ENCODE data around the gene LDAH. TPM values are rescaled to one million over a fixed set of nuclear protein-coding genes. Genes with fewer than 3 reads are reported as not detected.

Gene LDAH
- total and polyA plus RNA-seq, 10 of the 15 experiments (the other 5 are each of a cell fraction or from before 2014, with no cell fraction given), result 17.9 to 44.7 (median 30.0) TPM

DNA sequence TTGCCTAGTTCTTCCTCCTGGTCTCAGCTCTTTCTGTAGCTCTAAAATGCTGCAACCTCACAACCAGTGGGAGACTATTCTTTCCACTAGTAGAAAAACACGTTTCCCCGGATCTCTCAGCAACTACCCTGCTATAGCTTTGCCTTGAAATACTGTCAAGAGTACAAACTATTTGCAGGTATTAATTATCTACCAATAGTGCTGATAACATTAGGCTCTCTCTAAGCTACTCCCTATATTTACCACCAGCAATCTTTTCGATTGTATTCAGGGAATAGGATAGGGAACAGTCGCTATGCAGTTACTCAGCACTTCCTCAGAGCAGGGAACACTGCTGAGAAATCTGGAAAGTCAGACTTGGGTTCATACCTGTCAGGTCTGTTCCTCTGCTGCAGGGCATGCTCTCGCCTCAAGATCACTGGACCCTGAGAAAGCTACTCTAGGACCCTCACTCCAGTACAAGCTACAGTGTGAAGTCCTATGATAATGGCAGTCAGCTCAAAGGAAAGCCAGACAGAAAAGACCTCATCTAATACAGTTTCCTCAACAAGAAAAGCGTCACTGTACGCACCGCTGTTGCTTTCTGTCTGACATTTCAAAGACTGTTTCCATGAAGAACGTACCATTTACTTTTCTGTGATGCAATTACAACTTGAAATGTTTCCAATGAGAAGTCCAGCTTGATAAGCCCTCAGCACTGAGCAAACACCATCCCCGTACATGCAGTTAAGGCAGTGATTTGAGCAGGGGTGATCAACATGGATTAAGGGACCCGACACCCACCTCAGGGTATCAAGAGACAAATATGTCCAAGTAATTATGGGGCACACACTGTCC lies 133.3 kb downstream of the LDAH start (continued):
- TF ChIP-seq, protein P1, sequence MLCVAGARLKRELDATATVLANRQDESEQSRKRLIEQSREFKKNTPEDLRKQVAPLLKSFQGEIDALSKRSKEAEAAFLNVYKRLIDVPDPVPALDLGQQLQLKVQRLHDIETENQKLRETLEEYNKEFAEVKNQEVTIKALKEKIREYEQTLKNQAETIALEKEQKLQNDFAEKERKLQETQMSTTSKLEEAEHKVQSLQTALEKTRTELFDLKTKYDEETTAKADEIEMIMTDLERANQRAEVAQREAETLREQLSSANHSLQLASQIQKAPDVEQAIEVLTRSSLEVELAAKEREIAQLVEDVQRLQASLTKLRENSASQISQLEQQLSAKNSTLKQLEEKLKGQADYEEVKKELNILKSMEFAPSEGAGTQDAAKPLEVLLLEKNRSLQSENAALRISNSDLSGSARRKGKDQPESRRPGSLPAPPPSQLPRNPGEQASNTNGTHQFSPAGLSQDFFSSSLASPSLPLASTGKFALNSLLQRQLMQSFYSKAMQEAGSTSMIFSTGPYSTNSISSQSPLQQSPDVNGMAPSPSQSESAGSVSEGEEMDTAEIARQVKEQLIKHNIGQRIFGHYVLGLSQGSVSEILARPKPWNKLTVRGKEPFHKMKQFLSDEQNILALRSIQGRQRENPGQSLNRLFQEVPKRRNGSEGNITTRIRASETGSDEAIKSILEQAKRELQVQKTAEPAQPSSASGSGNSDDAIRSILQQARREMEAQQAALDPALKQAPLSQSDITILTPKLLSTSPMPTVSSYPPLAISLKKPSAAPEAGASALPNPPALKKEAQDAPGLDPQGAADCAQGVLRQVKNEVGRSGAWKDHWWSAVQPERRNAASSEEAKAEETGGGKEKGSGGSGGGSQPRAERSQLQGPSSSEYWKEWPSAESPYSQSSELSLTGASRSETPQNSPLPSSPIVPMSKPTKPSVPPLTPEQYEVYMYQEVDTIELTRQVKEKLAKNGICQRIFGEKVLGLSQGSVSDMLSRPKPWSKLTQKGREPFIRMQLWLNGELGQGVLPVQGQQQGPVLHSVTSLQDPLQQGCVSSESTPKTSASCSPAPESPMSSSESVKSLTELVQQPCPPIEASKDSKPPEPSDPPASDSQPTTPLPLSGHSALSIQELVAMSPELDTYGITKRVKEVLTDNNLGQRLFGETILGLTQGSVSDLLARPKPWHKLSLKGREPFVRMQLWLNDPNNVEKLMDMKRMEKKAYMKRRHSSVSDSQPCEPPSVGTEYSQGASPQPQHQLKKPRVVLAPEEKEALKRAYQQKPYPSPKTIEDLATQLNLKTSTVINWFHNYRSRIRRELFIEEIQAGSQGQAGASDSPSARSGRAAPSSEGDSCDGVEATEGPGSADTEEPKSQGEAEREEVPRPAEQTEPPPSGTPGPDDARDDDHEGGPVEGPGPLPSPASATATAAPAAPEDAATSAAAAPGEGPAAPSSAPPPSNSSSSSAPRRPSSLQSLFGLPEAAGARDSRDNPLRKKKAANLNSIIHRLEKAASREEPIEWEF (IDR thresholded peaks at IDR 0.05; ENCODE audit: insufficient replicate concordance, low read depth, low read length), result no peak
- TF ChIP-seq RUNX3 (IDR thresholded peaks at IDR 0.05; ENCODE audit: low read length) (no peak), MEF2A (IDR thresholded peaks at IDR 0.05; ENCODE audit: insufficient read depth, low read depth, low read length) (no peak), NFIC (IDR thresholded peaks at IDR 0.05; ENCODE audit: low read depth, low read length) (no peak), SUZ12 (IDR thresholded peaks at IDR 0.05; ENCODE audit: unreplicated experiment) (no peak), ZNF207 (IDR thresholded peaks at IDR 0.05; ENCODE audit: borderline replicate concordance) (no peak), HCFC1 (IDR thresholded peaks at IDR 0.05; ENCODE audit: low read length) (no peak), SMARCA5 (IDR thresholded peaks at IDR 0.05) (no peak), IRF3 (IDR thresholded peaks at IDR 0.05) (no peak), SMC3 (IDR thresholded peaks at IDR 0.05; ENCODE audit: borderline replicate concordance, low read length) (no peak), NRF1 (conservative IDR thresholded peaks at IDR 0.05; ENCODE audit: low read depth, low read length) (no peak), CBX3 (IDR thresholded peaks at IDR 0.05; ENCODE audit: borderline replicate concordance, low read depth) (no peak), BMI1 (IDR thresholded peaks at IDR 0.05; ENCODE audit: borderline replicate concordance) (no peak), SMAD1 (IDR thresholded peaks at IDR 0.05; ENCODE audit: low read depth, partially characterized antibody) (no peak)
- TF ChIP-seq, protein P2, sequence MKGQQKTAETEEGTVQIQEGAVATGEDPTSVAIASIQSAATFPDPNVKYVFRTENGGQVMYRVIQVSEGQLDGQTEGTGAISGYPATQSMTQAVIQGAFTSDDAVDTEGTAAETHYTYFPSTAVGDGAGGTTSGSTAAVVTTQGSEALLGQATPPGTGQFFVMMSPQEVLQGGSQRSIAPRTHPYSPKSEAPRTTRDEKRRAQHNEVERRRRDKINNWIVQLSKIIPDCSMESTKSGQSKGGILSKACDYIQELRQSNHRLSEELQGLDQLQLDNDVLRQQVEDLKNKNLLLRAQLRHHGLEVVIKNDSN (IDR thresholded peaks at IDR 0.05; ENCODE audit: borderline replicate concordance, extremely low read length, insufficient read depth, low read depth, low read length), result no peak
- TF ChIP-seq, protein P3, sequence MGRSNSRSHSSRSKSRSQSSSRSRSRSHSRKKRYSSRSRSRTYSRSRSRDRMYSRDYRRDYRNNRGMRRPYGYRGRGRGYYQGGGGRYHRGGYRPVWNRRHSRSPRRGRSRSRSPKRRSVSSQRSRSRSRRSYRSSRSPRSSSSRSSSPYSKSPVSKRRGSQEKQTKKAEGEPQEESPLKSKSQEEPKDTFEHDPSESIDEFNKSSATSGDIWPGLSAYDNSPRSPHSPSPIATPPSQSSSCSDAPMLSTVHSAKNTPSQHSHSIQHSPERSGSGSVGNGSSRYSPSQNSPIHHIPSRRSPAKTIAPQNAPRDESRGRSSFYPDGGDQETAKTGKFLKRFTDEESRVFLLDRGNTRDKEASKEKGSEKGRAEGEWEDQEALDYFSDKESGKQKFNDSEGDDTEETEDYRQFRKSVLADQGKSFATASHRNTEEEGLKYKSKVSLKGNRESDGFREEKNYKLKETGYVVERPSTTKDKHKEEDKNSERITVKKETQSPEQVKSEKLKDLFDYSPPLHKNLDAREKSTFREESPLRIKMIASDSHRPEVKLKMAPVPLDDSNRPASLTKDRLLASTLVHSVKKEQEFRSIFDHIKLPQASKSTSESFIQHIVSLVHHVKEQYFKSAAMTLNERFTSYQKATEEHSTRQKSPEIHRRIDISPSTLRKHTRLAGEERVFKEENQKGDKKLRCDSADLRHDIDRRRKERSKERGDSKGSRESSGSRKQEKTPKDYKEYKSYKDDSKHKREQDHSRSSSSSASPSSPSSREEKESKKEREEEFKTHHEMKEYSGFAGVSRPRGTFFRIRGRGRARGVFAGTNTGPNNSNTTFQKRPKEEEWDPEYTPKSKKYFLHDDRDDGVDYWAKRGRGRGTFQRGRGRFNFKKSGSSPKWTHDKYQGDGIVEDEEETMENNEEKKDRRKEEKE (IDR thresholded peaks at IDR 0.05), result no peak

Measured in GM12878 (cell line).